ENCODE results near the gene KCTD6.
A peak's percentile ranks its signal among the peaks of the same experiment; 100 is the strongest.

Gene KCTD6

GRCh38 chr3:58491506-58492402 lies at the start of gene KCTD6:
Gene KCTD6 (plus strand): TSS chr3:58492096. CDS start chr3:58498756, 6,660 bp downstream.
- H3K4me3 ChIP-seq (ENCODE audit: low read length) = peak within 1 kb of the TSS; percentile 81
- H3K36me3 ChIP-seq (replicated peaks; ENCODE audit: low read depth, low read length) = no peaks in the 10 kb centered on the region
- H2AFZ ChIP-seq (ENCODE audit: low read depth, low read length) = peak within 1 kb of the TSS; percentile 96
- H3K9me3 ChIP-seq (ENCODE audit: insufficient read depth, low read length) = no peaks in the 10 kb centered on the region
- H3K9ac ChIP-seq (ENCODE audit: low read length) = peak within 1 kb of the TSS; percentile 79
- peak within 1 kb of the TSS; percentile 15; the same call in 1 of the 2 replicates for H3K27ac ChIP-seq (ENCODE audit: low read length)
- TF ChIP-seq EZH2phosphoT487 (IDR thresholded peaks at IDR 0.05; ENCODE audit: low read depth) (no peak), CTCF (IDR thresholded peaks at IDR 0.05; ENCODE audit: low read depth, low read length) (peak; percentile 67)
- H3K4me2 ChIP-seq (ENCODE audit: low read length) = peak within 1 kb of the TSS; percentile 91
- peaks cover 31% of the 10 kb centered on the region for H3K27me3 ChIP-seq (ENCODE audit: low read depth, low read length)
- H3K79me2 ChIP-seq (ENCODE audit: low read length) = peaks cover 45% of the 10 kb centered on the region
- peaks cover 23% of the 10 kb centered on the region for H4K20me1 ChIP-seq (ENCODE audit: insufficient read depth, low read length)
- peaks cover 24% of the 10 kb centered on the region for H3K4me1 ChIP-seq (ENCODE audit: low read length)

GRCh38 chr3:58452176-58452575 lies 39.7 kb upstream of the KCTD6 start:
- H3K4me1 ChIP-seq (ENCODE audit: low read length) = no peaks in the 10 kb centered on the region
- no peak overlapping the region for H3K4me3 ChIP-seq (ENCODE audit: low read length)
- no peak overlapping the region for H3K4me2 ChIP-seq (ENCODE audit: low read length)
- no peaks in the 10 kb centered on the region for H3K79me2 ChIP-seq (ENCODE audit: low read length)
- no peak overlapping the region for H3K27ac ChIP-seq (ENCODE audit: low read length)
- H3K27me3 ChIP-seq (ENCODE audit: low read depth, low read length) = no peaks in the 10 kb centered on the region
- no peak overlapping the region for H2AFZ ChIP-seq (ENCODE audit: low read depth, low read length)
- no peak overlapping the region for H3K9ac ChIP-seq (ENCODE audit: low read length)
- peaks cover 9% of the 10 kb centered on the region; the same call in 1 of the 2 replicates for H3K9me3 ChIP-seq (ENCODE audit: insufficient read depth, low read length)
- no peak for TF ChIP-seq CTCF (IDR thresholded peaks at IDR 0.05; ENCODE audit: low read depth, low read length)
- no peak for TF ChIP-seq EZH2phosphoT487 (IDR thresholded peaks at IDR 0.05; ENCODE audit: low read depth)
- no peaks in the 10 kb centered on the region for H4K20me1 ChIP-seq (ENCODE audit: insufficient read depth, low read length)
- H3K36me3 ChIP-seq (replicated peaks; ENCODE audit: low read depth, low read length) = no peaks in the 10 kb centered on the region

- no peaks in the 10 kb centered on the region for H3K36me3 ChIP-seq (replicated peaks; ENCODE audit: low read depth, low read length)
- H3K27ac ChIP-seq (ENCODE audit: low read length) = no peak overlapping the region
- H3K9me3 ChIP-seq (ENCODE audit: insufficient read depth, low read length) = peaks cover 9% of the 10 kb centered on the region; the same call in 1 of the 2 replicates
- peaks cover 9% of the 10 kb centered on the region for H3K4me1 ChIP-seq (ENCODE audit: low read length)
- TF ChIP-seq CTCF (IDR thresholded peaks at IDR 0.05; ENCODE audit: low read depth, low read length) (no peak), EZH2phosphoT487 (IDR thresholded peaks at IDR 0.05; ENCODE audit: low read depth) (no peak)
- H3K9ac ChIP-seq (ENCODE audit: low read length) = no peak overlapping the region
- H2AFZ ChIP-seq (ENCODE audit: low read depth, low read length) = no peak overlapping the region
- no peak overlapping the region for H3K4me3 ChIP-seq (ENCODE audit: low read length)
- H3K79me2 ChIP-seq (ENCODE audit: low read length) = no peaks in the 10 kb centered on the region
- no peaks in the 10 kb centered on the region for H3K27me3 ChIP-seq (ENCODE audit: low read depth, low read length)
- H3K4me2 ChIP-seq (ENCODE audit: low read length) = no peak overlapping the region
- H4K20me1 ChIP-seq (ENCODE audit: insufficient read depth, low read length) = no peaks in the 10 kb centered on the region
Observed at GRCh38 chr3:58459160-58459559, 32.7 kb upstream of the KCTD6 start.

- Histone ChIP-seq H3K27me3 (ENCODE audit: low read depth, low read length) (no peaks in the 10 kb centered on the region), H3K4me2 (ENCODE audit: low read length) (no peak overlapping the region; the same call in 1 of the 2 replicates), H3K79me2 (ENCODE audit: low read length) (no peaks in the 10 kb centered on the region), H3K27ac (ENCODE audit: low read length) (no peak overlapping the region), H3K4me3 (ENCODE audit: low read length) (no peak overlapping the region), H3K4me1 (ENCODE audit: low read length) (peaks cover 14% of the 10 kb centered on the region), H3K9me3 (ENCODE audit: insufficient read depth, low read length) (no peaks in the 10 kb centered on the region), H2AFZ (ENCODE audit: low read depth, low read length) (peak overlapping the region; percentile 92), H3K9ac (ENCODE audit: low read length) (no peak overlapping the region), H3K36me3 (replicated peaks; ENCODE audit: low read depth, low read length) (no peaks in the 10 kb centered on the region), H4K20me1 (ENCODE audit: insufficient read depth, low read length) (no peaks in the 10 kb centered on the region)
- TF ChIP-seq CTCF (IDR thresholded peaks at IDR 0.05; ENCODE audit: low read depth, low read length) (no peak), EZH2phosphoT487 (IDR thresholded peaks at IDR 0.05; ENCODE audit: low read depth) (no peak)
Observed at GRCh38 chr3:58462829-58463180, 29.1 kb upstream of the KCTD6 start.
